SKM-1 treated with dmso at 0.1 percent for 144 hours (cell line): ENCODE measurements around the gene CTNNB1.
A peak's percentile ranks its signal among the peaks of the same experiment; 100 is the strongest.

Source experiments
- DNase-seq: peaks from one replicate; lab custom pipeline; 2025; ENCODE audit not compliant: unreplicated experiment; lab: John Stamatoyannopoulos, UW

CTNNB1 gene

GRCh38 chr3:41190509-41191284 is 8.6 kb upstream of the CTNNB1 start:
- DNase-seq: no peak

- no peak for DNase-seq
These were observed 6.4 kb upstream of the CTNNB1 start for GRCh38 chr3:41192885-41193284.

- no peak for DNase-seq
These were observed 5.3 kb upstream of the CTNNB1 start for GRCh38 chr3:41193794-41194539.

GRCh38 chr3:41194701-41195100 is 4.6 kb upstream of the CTNNB1 start:
- DNase-seq: no peak

- no peak for DNase-seq
These were observed 3.4 kb upstream of the CTNNB1 start for GRCh38 chr3:41195946-41196345.

GRCh38 chr3:41196499-41197410 is 2.5 kb upstream of the CTNNB1 start:
- no peak for DNase-seq

- DNase-seq: no peak
These were observed 1.3 kb upstream of the CTNNB1 start for GRCh38 chr3:41198046-41198445.

GRCh38 chr3:41198526-41198925 is 779 bp upstream of the CTNNB1 start:
- DNase-seq: no peak

- DNase-seq: peak; percentile 50
These were observed 762 bp downstream of the CTNNB1 start for GRCh38 chr3:41199866-41200668.

GRCh38 chr3:41200669-41201021 is 1.3 kb downstream of the CTNNB1 start:
- peak; percentile 50 for DNase-seq

- DNase-seq: no peak
These were observed 2.9 kb downstream of the CTNNB1 start for GRCh38 chr3:41202075-41202833.

GRCh38 chr3:41202834-41203345 is 3.6 kb downstream of the CTNNB1 start:
- DNase-seq: no peak

GRCh38 chr3:41204369-41204768 is 5.1 kb downstream of the CTNNB1 start:
- no peak for DNase-seq

- no peak for DNase-seq
These were observed 6.3 kb downstream of the CTNNB1 start for GRCh38 chr3:41205591-41205990.

GRCh38 chr3:41207355-41207754 is 8.1 kb downstream of the CTNNB1 start:
- DNase-seq: peak; percentile 43

GRCh38 chr3:41208507-41209220 is 9.4 kb downstream of the CTNNB1 start:
- no peak for DNase-seq

GRCh38 chr3:41209646-41210045 is 10.3 kb downstream of the CTNNB1 start:
- DNase-seq: no peak

GRCh38 chr3:41210966-41211365 is 11.7 kb downstream of the CTNNB1 start:
- DNase-seq: no peak

- DNase-seq: no peak
These were observed 12.8 kb downstream of the CTNNB1 start for GRCh38 chr3:41212088-41212487.
